Measurements from ENCODE around the gene GAPDH.

The GAPDH gene

DNA sequence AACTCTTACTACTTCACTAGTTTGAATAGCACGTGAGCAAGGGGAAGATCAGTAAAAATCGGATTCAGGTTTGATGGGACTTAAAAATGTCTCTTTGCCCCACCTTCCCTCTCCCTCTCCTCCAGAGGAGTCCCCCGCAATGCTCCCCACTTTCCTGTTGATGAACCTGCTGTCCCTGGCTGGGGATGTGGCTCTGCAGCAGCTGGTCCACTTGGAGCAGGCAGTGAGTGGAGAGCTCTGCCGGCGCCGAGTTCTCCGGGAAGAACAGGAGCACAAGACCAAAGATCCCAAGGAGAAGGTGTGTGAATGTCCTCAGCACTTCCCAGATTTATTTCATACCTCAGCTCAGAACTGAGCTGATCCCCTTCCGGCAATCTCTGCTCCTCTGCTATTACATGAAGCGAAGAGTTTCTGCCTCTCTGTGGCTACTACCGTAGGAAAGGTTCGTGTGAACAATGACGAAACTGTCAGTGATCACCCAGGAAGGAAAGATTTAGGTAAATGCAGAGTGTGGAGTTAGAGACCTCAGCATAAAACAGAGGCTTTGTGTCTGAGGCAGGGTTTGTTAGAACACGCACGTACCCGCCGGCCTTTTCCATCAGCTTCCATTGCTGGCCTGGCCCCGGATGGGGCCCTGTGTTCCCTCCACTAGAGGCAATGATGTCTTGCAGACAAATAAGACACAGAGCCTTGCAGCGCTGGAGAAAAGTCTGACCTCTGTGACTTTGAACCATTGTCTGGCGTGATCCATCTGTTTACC lies 7.4 kb upstream of the GAPDH start:
- TF ChIP-seq, protein P1, sequence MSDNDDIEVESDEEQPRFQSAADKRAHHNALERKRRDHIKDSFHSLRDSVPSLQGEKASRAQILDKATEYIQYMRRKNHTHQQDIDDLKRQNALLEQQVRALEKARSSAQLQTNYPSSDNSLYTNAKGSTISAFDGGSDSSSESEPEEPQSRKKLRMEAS (IDR thresholded peaks at IDR 0.05): no peak
- TF ChIP-seq YY1 (IDR thresholded peaks at IDR 0.05; ENCODE audit: low read depth): no peak

DNA sequence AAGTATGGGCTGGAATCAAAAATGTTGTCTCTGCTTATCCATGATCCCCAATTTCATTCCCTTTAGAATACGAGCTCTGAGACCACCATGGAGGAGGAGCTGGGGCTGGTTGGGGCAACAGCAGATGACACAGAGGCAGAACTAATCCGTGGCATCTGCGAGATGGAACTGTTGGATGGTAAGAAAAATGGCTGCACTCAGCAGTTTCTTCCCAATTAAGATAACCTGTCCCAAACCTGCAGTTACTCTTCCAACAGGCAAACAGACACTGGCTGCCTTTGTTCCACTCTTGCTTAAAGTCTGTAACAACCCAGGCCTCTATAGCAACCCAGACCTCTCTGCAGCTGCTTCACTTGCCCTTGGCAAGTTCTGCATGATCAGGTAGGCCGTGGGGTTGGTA lies 6.6 kb upstream of the GAPDH start:
- no peak for TF ChIP-seq ZBTB7A (IDR thresholded peaks at IDR 0.05; ENCODE audit: low read depth)
- TF ChIP-seq CEBPB (IDR thresholded peaks at IDR 0.05): no peak
- TF ChIP-seq, protein P2, sequence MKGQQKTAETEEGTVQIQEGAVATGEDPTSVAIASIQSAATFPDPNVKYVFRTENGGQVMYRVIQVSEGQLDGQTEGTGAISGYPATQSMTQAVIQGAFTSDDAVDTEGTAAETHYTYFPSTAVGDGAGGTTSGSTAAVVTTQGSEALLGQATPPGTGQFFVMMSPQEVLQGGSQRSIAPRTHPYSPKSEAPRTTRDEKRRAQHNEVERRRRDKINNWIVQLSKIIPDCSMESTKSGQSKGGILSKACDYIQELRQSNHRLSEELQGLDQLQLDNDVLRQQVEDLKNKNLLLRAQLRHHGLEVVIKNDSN (IDR thresholded peaks at IDR 0.05): no peak
- no peak for TF ChIP-seq RAD21 (IDR thresholded peaks at IDR 0.05; ENCODE audit: low read depth)

DNA sequence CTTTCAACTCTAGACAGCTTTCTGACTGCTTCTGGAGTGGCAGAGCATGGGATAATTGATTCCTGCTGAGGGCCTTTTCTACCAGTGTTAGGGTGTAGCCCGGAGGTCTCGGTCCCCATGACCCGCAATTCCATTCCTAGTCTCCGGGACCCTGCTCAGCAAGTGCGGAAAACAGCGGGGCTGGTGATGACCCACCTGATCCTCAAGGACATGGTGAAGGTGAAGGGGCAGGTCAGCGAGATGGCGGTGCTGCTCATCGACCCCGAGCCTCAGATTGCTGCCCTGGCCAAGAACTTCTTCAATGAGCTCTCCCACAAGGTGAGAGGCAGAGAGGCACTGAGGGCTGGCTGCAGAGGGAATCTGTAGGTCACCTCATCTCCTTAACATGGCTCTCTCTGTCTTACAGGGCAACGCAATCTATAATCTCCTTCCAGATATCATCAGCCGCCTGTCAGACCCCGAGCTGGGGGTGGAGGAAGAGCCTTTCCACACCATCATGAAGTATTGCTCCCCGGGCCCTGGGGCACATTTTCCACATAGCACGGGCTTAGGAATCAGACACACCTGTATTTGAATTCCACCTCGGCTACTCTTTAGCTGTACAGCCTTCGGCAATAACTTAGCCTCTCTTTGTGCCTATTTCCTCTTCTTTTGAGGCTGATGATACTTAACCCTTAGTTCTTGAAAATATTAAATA lies 5.6 kb upstream of the GAPDH start:
- no peak for TF ChIP-seq FOXM1 (IDR thresholded peaks at IDR 0.05; ENCODE audit: borderline replicate concordance, low read depth)

DNA sequence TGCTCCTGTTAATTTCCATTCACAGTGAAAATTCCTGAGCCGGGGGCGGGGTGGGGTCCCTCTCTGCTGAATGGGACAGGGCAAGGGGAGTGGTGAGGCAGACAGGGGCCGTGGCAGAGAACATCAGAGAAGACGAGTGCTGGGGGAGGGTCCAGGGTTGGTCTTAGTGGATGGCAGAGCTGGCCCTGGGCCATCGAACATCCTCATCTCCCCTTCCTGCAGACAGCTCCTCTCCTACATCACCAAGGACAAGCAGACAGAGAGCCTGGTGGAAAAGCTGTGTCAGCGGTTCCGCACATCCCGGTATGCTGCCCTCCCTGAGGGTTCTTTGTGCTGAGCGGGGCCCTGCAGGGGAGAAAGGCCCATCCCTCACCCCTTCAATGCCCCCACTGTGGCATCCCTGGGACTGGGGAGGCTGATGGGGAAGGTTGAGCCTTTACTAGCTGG lies 5.0 kb upstream of the GAPDH start:
- no peak for TF ChIP-seq EGR1 (IDR thresholded peaks at IDR 0.05)
- no peak for TF ChIP-seq EP300 (IDR thresholded peaks at IDR 0.05; ENCODE audit: borderline replicate concordance)
- TF ChIP-seq RAD21 (IDR thresholded peaks at IDR 0.05; ENCODE audit: low read depth): no peak
- no peak for TF ChIP-seq YY1 (IDR thresholded peaks at IDR 0.05; ENCODE audit: low read depth)
- no peak for TF ChIP-seq FOXM1 (IDR thresholded peaks at IDR 0.05; ENCODE audit: borderline replicate concordance, low read depth)
- no peak for TF ChIP-seq TCF12 (IDR thresholded peaks at IDR 0.05; ENCODE audit: low read depth)
- no peak for TF ChIP-seq TEAD4 (IDR thresholded peaks at IDR 0.05)
- TF ChIP-seq CREB1 (IDR thresholded peaks at IDR 0.05; ENCODE audit: low read depth): no peak
- TF ChIP-seq, protein P1 (IDR thresholded peaks at IDR 0.05): no peak
- TF ChIP-seq, protein P3, sequence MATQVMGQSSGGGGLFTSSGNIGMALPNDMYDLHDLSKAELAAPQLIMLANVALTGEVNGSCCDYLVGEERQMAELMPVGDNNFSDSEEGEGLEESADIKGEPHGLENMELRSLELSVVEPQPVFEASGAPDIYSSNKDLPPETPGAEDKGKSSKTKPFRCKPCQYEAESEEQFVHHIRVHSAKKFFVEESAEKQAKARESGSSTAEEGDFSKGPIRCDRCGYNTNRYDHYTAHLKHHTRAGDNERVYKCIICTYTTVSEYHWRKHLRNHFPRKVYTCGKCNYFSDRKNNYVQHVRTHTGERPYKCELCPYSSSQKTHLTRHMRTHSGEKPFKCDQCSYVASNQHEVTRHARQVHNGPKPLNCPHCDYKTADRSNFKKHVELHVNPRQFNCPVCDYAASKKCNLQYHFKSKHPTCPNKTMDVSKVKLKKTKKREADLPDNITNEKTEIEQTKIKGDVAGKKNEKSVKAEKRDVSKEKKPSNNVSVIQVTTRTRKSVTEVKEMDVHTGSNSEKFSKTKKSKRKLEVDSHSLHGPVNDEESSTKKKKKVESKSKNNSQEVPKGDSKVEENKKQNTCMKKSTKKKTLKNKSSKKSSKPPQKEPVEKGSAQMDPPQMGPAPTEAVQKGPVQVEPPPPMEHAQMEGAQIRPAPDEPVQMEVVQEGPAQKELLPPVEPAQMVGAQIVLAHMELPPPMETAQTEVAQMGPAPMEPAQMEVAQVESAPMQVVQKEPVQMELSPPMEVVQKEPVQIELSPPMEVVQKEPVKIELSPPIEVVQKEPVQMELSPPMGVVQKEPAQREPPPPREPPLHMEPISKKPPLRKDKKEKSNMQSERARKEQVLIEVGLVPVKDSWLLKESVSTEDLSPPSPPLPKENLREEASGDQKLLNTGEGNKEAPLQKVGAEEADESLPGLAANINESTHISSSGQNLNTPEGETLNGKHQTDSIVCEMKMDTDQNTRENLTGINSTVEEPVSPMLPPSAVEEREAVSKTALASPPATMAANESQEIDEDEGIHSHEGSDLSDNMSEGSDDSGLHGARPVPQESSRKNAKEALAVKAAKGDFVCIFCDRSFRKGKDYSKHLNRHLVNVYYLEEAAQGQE (IDR thresholded peaks at IDR 0.05; ENCODE audit: low read depth): no peak
- no peak for TF ChIP-seq NFIC (IDR thresholded peaks at IDR 0.05)
- TF ChIP-seq, protein P2 (IDR thresholded peaks at IDR 0.05): no peak
- no peak for TF ChIP-seq CEBPB (IDR thresholded peaks at IDR 0.05)
- no peak for TF ChIP-seq TAF1 (IDR thresholded peaks at IDR 0.05; ENCODE audit: low read depth)
- TF ChIP-seq ZBTB7A (IDR thresholded peaks at IDR 0.05; ENCODE audit: low read depth): no peak

DNA sequence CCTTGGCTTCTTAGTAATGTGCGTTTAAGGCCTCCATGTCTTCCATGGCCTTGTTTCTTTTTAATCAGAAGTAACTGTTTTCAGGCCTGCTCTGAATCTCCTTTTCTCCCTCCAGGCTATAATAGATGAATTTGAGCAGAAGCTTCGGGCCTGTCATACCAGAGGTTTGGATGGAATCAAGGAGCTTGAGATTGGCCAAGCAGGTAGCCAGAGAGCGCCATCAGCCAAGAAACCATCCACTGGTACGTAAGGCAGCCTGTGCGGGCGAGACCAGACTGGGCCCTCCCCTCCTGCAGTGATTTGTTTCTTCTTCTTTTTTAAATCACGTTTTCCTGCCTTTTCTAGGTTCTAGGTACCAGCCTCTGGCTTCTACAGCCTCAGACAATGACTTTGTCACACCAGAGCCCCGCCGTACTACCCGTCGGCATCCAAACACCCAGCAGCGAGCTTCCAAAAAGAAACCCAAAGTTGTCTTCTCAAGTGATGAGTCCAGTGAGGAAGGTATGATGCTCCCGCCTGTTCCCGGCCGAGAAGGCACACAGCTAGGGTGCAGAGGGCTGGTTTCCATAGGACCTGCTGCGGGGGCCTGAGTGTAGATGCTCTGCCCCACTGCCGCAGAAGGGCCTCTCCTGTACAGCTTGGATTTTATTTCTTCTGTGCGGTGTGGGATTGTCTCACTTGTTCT lies 3.6 kb upstream of the GAPDH start:
- TF ChIP-seq, protein P2 (IDR thresholded peaks at IDR 0.05): no peak
- TF ChIP-seq YY1 (IDR thresholded peaks at IDR 0.05; ENCODE audit: low read depth) (no peak), ZBTB7A (IDR thresholded peaks at IDR 0.05; ENCODE audit: low read depth) (no peak), FOXM1 (IDR thresholded peaks at IDR 0.05; ENCODE audit: borderline replicate concordance, low read depth) (no peak), TAF1 (IDR thresholded peaks at IDR 0.05; ENCODE audit: low read depth) (no peak), EGR1 (IDR thresholded peaks at IDR 0.05) (no peak), CREB1 (IDR thresholded peaks at IDR 0.05; ENCODE audit: low read depth) (no peak), EP300 (IDR thresholded peaks at IDR 0.05; ENCODE audit: borderline replicate concordance) (no peak), TCF12 (IDR thresholded peaks at IDR 0.05; ENCODE audit: low read depth) (no peak), RAD21 (IDR thresholded peaks at IDR 0.05; ENCODE audit: low read depth) (no peak), NFIC (IDR thresholded peaks at IDR 0.05) (no peak), TEAD4 (IDR thresholded peaks at IDR 0.05) (no peak), CEBPB (IDR thresholded peaks at IDR 0.05) (no peak)
- TF ChIP-seq, protein P3 (IDR thresholded peaks at IDR 0.05; ENCODE audit: low read depth): no peak
- TF ChIP-seq, protein P1 (IDR thresholded peaks at IDR 0.05): no peak
